Heart right ventricle (tissue), 16 donors: ENCODE measurements around the gene NACC2. TPM values are rescaled to one million over a fixed set of nuclear protein-coding genes. Genes with fewer than 3 reads are reported as not detected.

ENCODE experiments used
- ATAC-seq, 8 donors: fragments of 200-7000 bp; cut with Tn5 transposase; one replicate each; pipeline ENCODE4 v1.9.1; 2020; ENCODE audit warnings: mild to moderate bottlenecking in 8 of 8, moderate library complexity in 8 of 8, moderate number of reproducible peaks in 1 of 8
- DNase-seq, 2 donors: peaks; one replicate each; pipeline ENCODE4 v3.0.0-alpha.2; 2020
- H3K27ac ChIP-seq, 10 donors: fragments of 200-600 bp; sonication (generic) in 2 of 10; one replicate each; pipeline versions ENCODE4 v1.5.0 to v1.8.0; 2020 to 2022; ENCODE audit warnings: mild to moderate bottlenecking in 3 of 10
- H3K27me3 ChIP-seq, 7 donors: fragments of 200-600 bp; one replicate each; pipeline ENCODE4 v1.8.0; 2021 to 2022; ENCODE audit warnings: mild to moderate bottlenecking in 2 of 7
- H3K36me3 ChIP-seq, 9 donors: fragments of 200-600 bp; sonication (generic) in 1 of 9; one replicate each; pipeline versions ENCODE4 v1.5.0 to v1.8.0; 2020 to 2022; ENCODE audit warnings: mild to moderate bottlenecking in 2 of 9
- H3K4me1 ChIP-seq, 9 donors: fragments of 200-600 bp; sonication (generic) in 1 of 9; one replicate each; pipeline versions ENCODE4 v1.5.0 to v1.8.0; 2020 to 2022; ENCODE audit warnings: mild to moderate bottlenecking in 4 of 9
- H3K4me3 ChIP-seq, 10 donors: fragments of 200-600 bp; sonication (generic) in 2 of 10; one replicate each; pipeline versions ENCODE4 v1.5.0 to v1.8.0; 2020 to 2022; ENCODE audit warnings: mild to moderate bottlenecking in 7 of 10, moderate library complexity in 2 of 10
- H3K9me3 ChIP-seq, 11 donors: fragments of 200-600 bp in 10 of 11; sonication (generic) in 2 of 11; one replicate each; pipeline versions ENCODE4 v1.5.0 to v1.8.0; 2013 to 2022; ENCODE audit warnings: mild to moderate bottlenecking in 2 of 11, control low read depth in 1 of 11, moderate library complexity in 1 of 11
- CTCF ChIP-seq, 9 donors: fragments of 200-600 bp; sonication (generic) in 2 of 9; IDR thresholded peaks; one replicate each; pipeline versions ENCODE4 v1.5.0 to v1.8.0; 2021 to 2022; ENCODE audit warnings: antibody characterized with exemption in 9 of 9, mild to moderate bottlenecking in 5 of 9, moderate library complexity in 1 of 9
- WGBS, 2 donors: extraction: QIAGEN DNeasy Blood & Tissue Kit; methylation state at CpG; one replicate each; pipeline ENCODE4 v1.1.7; 2013; ENCODE audit warnings: inconsistent platforms in 1 of 2; 5-methylcytosine and 5-hydroxymethylcytosine counted together
- intact Hi-C, 10 donors: fragments of 100-400 bp; cut with DNase I; formaldehyde crosslinking; loops; one replicate each; pipeline versions ENCODE4 v1.11.1 to v1.14.2; 2022
- polyA plus RNA-seq, 2 donors: library from polyadenylated mRNA; stranded (reverse); fragments of 200-250 nt; gene quantifications; one replicate each; pipeline ENCODE4 v1.2.3, GENCODE V29; 2013
- total RNA-seq, 10 donors: library from RNA; stranded (reverse); fragmentation: NEBNext Ultra II Directional in 3 of 10; extraction: Animal tissue kit (Norgen Biotek cat#: 25700) in 3 of 10; gene quantifications; one replicate each; pipeline versions ENCODE4 v1.2.1 to v1.2.4, GENCODE V29; 2021 to 2023
- donor health status: Arrhythmogenic right ventricular cardiomyopathy.
- donor health status: ischemic (EF 13 %, LVEDD 7.1; RV severe dilation, severe dysfunction).
- donor health status: healthy with polysubstance abuse.
- donor health status: DM: no; HTN: yes; CAD: no.
- donor health status: DM: no; HTN: no; CAD: no.
- donor health status: ischemic (EF 25% LVEDD 6.9; RV normal size, moderate dysfunction).
- donor health status: ischemic (EF 25% LVEDD 5.7; RV mildly dilated, moderate dysfunction).
- donor health status: healthy.
- donor health status: DM: yes; HTN: yes; CAD: no.
- donor health status: Ischemic cardiomyopathy.
- donor health status: ischemic (EF 35%, LVEDD 5.7; RV mildly dilated, moderate dysfunction).
- donor health status: nonischemic (EF 11% LVEDD 7.7; RV severe dilation, severe dysfunction).
- donor health status: DM: yes; HTN: yes; CAD: no.
- donor health status: PGD.
- donor health status: ischemic (EF 29% LVEDD 5.4; RV normal size, mild dysfunction).
- donor health status: nonischemic (EF 23%, LVEDD 6.1; RV moderate dilation, normal function).

NACC2 gene
- total and polyA plus RNA-seq, 12 donors = 15.6 to 55.1 (median 39.7) TPM

- WGBS, 2 donors = 92 to 96% methylated on average over 16 of the region's 16 CpGs
- no peak for DNase-seq
- intact Hi-C loops = no loop called here
Observed at GRCh38 chr9:135998410-135999071, 96.5 kb downstream of the NACC2 start.

GRCh38 chr9:135998016-135998380 lies 97.1 kb downstream of the NACC2 start:
- H3K27ac ChIP-seq = no peak overlapping the region
- TF ChIP-seq CTCF (IDR thresholded peaks at IDR 0.05) = no peak
- DNase-seq (no peak), ATAC-seq (no peak)
- H3K9me3 ChIP-seq = no peaks in the 10 kb centered on the region
- no peaks in the 10 kb centered on the region for H3K36me3 ChIP-seq
- no peaks in the 10 kb centered on the region for H3K27me3 ChIP-seq
- intact Hi-C loops = no loop called here
- peaks cover 9 to 32% (median 18%) of the 10 kb centered on the region in 9 donors for H3K4me1 ChIP-seq
- H3K4me3 ChIP-seq = no peak overlapping the region
- 84 to 85% methylated on average over 10 of the region's 10 CpGs for WGBS, 2 donors

More at GRCh38 chr9:135998410-135999071, 96.5 kb downstream of the NACC2 start:
- Histone ChIP-seq H3K4me1 (peaks cover 9 to 32% (median 18%) of the 10 kb centered on the region in 9 donors), H3K4me3 (no peak overlapping the region), H3K27ac (no peak overlapping the region), H3K36me3 (no peaks in the 10 kb centered on the region), H3K27me3 (no peaks in the 10 kb centered on the region), H3K9me3 (no peaks in the 10 kb centered on the region)
- ATAC-seq = no peak
- no peak for TF ChIP-seq CTCF (IDR thresholded peaks at IDR 0.05)

GRCh38 chr9:135997090-135998015 lies 97.7 kb downstream of the NACC2 start:
- Histone ChIP-seq H3K27ac (no peak overlapping the region), H3K27me3 (no peaks in the 10 kb centered on the region), H3K36me3 (no peaks in the 10 kb centered on the region), H3K4me3 (no peak overlapping the region), H3K4me1 (peaks cover 11 to 34% (median 19%) of the 10 kb centered on the region in 9 donors), H3K9me3 (no peaks in the 10 kb centered on the region)
- intact Hi-C loops = no loop called here
- ATAC-seq (no peak), DNase-seq (no peak)
- WGBS, 2 donors = 73 to 76% methylated on average over 34 of the region's 34 CpGs
- no peak for TF ChIP-seq CTCF (IDR thresholded peaks at IDR 0.05)

DNA sequence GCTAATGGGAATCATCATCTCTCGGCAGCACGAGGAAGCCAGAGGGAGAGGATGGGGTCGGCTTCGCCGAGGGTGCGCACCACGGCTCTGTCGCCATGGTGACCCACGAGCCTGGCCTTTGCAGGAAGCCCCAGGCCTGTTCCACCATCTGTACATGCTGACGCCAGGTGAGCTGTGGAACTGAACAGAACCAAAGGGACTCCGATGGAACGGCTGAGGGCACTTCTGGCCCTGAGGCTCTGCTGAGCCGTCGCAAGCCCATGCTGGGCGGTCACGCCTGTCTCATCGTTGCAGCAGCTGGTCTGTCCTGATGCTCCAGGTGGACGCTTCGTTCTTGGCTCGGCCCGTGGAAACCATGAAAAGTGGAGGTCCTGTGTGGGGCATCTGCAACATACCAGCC lies 99.3 kb downstream of the NACC2 start:
- 97 to 99% methylated on average over 21 of the region's 21 CpGs for WGBS, 2 donors
- intact Hi-C loops = no loop called here
- Histone ChIP-seq H3K4me3 (no peak overlapping the region), H3K36me3 (no peaks in the 10 kb centered on the region), H3K4me1 (peaks cover 13 to 50% (median 30%) of the 10 kb centered on the region in 9 donors), H3K27me3 (no peaks in the 10 kb centered on the region), H3K9me3 (no peaks in the 10 kb centered on the region), H3K27ac (no peak overlapping the region)
- no peak for TF ChIP-seq CTCF (IDR thresholded peaks at IDR 0.05)
- no peak for DNase-seq
- no peak for ATAC-seq
